Sigmoid colon (tissue), 7 donors: ENCODE data around the gene KIF6. TPM values are rescaled to one million over a fixed set of nuclear protein-coding genes. Genes with fewer than 3 reads are reported as not detected.
A peak's percentile ranks its signal among the peaks of the same experiment; 100 is the strongest.
"Not testable (repeated sequence)": the region's sequence is repeated elsewhere in the genome, so short reads cannot be mapped to it uniquely, and the experiment has no call there.

Source experiments
- DNase-seq: peaks from one replicate; pipeline ENCODE4 v3.0.0-alpha.2; 2019
- H3K27ac ChIP-seq, 4 donors: fragments of 200-600 bp; sonication (generic); one replicate each; pipeline ENCODE4 v1.5.1; 2016 to 2019; ENCODE audit warnings: mild to moderate bottlenecking in 1 of 4
- H3K27me3 ChIP-seq, 3 donors: fragments of 200-600 bp; sonication (generic); one replicate each; pipeline ENCODE4 v1.5.1; 2019; ENCODE audit warnings: mild to moderate bottlenecking in 1 of 3
- H3K36me3 ChIP-seq, 4 donors: fragments of 200-600 bp; sonication (generic); one replicate each; pipeline ENCODE4 v1.5.1; 2016 to 2019
- H3K4me1 ChIP-seq, 4 donors: fragments of 200-600 bp; sonication (generic); one replicate each; pipeline ENCODE4 v1.5.1; 2017 to 2019
- H3K4me3 ChIP-seq, 4 donors: fragments of 200-600 bp; sonication (generic); one replicate each; pipeline ENCODE4 v1.5.1; 2017 to 2019; ENCODE audit warnings: mild to moderate bottlenecking in 2 of 4, moderate library complexity in 1 of 4
- H3K9me3 ChIP-seq, 4 donors: fragments of 200-600 bp in 3 of 4; sonication (generic) in 3 of 4; one replicate each; pipeline versions ENCODE4 v1.5.1 to v1.6.1; 2013 to 2019
- EP300 ChIP-seq, 4 donors: sonication (generic); formaldehyde crosslinking; IDR thresholded peaks; one replicate each; pipeline ENCODE4 v1.6.1; 2017; ENCODE audit warnings: antibody characterized with exemption in 4 of 4
- POLR2A ChIP-seq, 2 donors: fragments of 450-650 bp; IDR thresholded peaks; one replicate each; pipeline ENCODE4 v1.6.1; 2016; ENCODE audit warnings: antibody characterized with exemption in 2 of 2, mild to moderate bottlenecking in 2 of 2, moderate library complexity in 2 of 2
- POLR2AphosphoS5 ChIP-seq, 4 donors: sonication (generic); formaldehyde crosslinking; IDR thresholded peaks; one replicate each; pipeline ENCODE4 v1.6.1; 2017; ENCODE audit warnings: antibody characterized with exemption in 4 of 4
- WGBS, 2 donors: extraction: QIAGEN DNeasy Blood & Tissue Kit; methylation state at CpG; one replicate each; pipeline ENCODE4 v1.1.7; 2013; 5-methylcytosine and 5-hydroxymethylcytosine counted together
- intact Hi-C: fragments of 100-400 bp; cut with DNase I; formaldehyde crosslinking; loops from one replicate; pipeline ENCODE4 v1.15.1; 2023
- polyA plus RNA-seq, 3 donors: library from polyadenylated mRNA; stranded (reverse); fragments of 200-250 nt; gene quantifications; one replicate each; pipeline ENCODE4 v1.2.3, GENCODE V29; 2013
- total RNA-seq, 4 donors: library from RNA; depleted of rRNA; stranded (reverse); fragments of >200 nt; gene quantifications; one replicate each; pipeline ENCODE4 v1.1.0, GENCODE V29; 2016
- TF ChIP-seq, protein P1 (sequence below), 4 experiments: fragments of 450-650 bp in 3 of 4; fragments of 200-600 bp in 1 of 4; IDR thresholded peaks; one replicate each; pipeline ENCODE4 v1.5.1; 2016 to 2019; ENCODE audit warnings: antibody characterized with exemption in 4 of 4, mild to moderate bottlenecking in 3 of 4, moderate library complexity in 2 of 4
- donor health status: healthy with polysubstance abuse.
- donor health status: Bipolar disorder and iron deficiency.
- donor health status: healthy.

KIF6 gene
- total and polyA plus RNA-seq, 7 donors = under 0.01 to 0.99 (median 0.36) TPM; not detected in 2

DNA sequence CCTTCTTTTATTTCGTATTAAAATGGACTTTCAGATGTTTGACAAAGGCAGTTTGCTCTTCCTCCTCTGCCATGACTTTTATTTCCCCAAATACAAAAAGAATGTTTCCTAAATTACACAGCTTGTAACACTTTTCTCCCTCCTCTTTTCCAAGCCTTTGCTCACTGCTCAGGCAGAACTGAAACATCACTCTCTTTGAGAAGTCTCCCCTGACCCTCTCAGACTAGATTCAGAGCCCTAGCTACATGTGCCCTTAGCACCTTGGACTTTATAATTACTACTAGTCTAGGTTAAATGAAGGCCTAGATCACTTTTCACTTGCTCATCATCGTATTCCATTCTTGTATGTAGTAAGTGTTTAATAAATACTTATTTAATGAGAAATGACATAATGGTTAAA, 8.5 kb upstream of the KIF6 start:
- Histone ChIP-seq H3K9me3 (no peaks in the 10 kb centered on the region), H3K27me3 (no peaks in the 10 kb centered on the region), H3K27ac (no peak overlapping the region), H3K4me3 (no peak overlapping the region), H3K4me1 (no peaks in the 10 kb centered on the region), H3K36me3 (no peaks in the 10 kb centered on the region)
- intact Hi-C loops = no loop called here
- DNase-seq = no peak
- 59 to 68% methylated on average over 2 of the region's 2 CpGs for WGBS, 2 donors
- TF ChIP-seq POLR2A (IDR thresholded peaks at IDR 0.05) = no peak
- no peak for TF ChIP-seq POLR2AphosphoS5 (IDR thresholded peaks at IDR 0.05)
- TF ChIP-seq EP300 (IDR thresholded peaks at IDR 0.05) = no peak
- TF ChIP-seq, protein P1, sequence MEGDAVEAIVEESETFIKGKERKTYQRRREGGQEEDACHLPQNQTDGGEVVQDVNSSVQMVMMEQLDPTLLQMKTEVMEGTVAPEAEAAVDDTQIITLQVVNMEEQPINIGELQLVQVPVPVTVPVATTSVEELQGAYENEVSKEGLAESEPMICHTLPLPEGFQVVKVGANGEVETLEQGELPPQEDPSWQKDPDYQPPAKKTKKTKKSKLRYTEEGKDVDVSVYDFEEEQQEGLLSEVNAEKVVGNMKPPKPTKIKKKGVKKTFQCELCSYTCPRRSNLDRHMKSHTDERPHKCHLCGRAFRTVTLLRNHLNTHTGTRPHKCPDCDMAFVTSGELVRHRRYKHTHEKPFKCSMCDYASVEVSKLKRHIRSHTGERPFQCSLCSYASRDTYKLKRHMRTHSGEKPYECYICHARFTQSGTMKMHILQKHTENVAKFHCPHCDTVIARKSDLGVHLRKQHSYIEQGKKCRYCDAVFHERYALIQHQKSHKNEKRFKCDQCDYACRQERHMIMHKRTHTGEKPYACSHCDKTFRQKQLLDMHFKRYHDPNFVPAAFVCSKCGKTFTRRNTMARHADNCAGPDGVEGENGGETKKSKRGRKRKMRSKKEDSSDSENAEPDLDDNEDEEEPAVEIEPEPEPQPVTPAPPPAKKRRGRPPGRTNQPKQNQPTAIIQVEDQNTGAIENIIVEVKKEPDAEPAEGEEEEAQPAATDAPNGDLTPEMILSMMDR (IDR thresholded peaks at IDR 0.05) = no peak

- H3K27ac ChIP-seq = no peak overlapping the region
- no peaks in the 10 kb centered on the region for H3K4me1 ChIP-seq
- no peaks in the 10 kb centered on the region for H3K27me3 ChIP-seq
- TF ChIP-seq POLR2A (IDR thresholded peaks at IDR 0.05) (no peak), POLR2AphosphoS5 (IDR thresholded peaks at IDR 0.05) (no peak), EP300 (IDR thresholded peaks at IDR 0.05) (no peak)
- TF ChIP-seq, protein P1 (IDR thresholded peaks at IDR 0.05) = no peak
- H3K9me3 ChIP-seq = no peaks in the 10 kb centered on the region
- H3K36me3 ChIP-seq = no peaks in the 10 kb centered on the region
- intact Hi-C loops = no loop called here
- 73 to 84% methylated on average over 6 of the region's 6 CpGs for WGBS, 2 donors
- no peak overlapping the region for H3K4me3 ChIP-seq
- no peak for DNase-seq
Observed at GRCh38 chr6:39731565-39731964, 6.4 kb upstream of the KIF6 start.

GRCh38 chr6:39729945-39730344, 4.7 kb upstream of the KIF6 start:
- H3K36me3 ChIP-seq = no peaks in the 10 kb centered on the region
- H3K27me3 ChIP-seq = no peaks in the 10 kb centered on the region
- H3K9me3 ChIP-seq = no peaks in the 10 kb centered on the region
- DNase-seq = no peak
- no peak overlapping the region for H3K4me3 ChIP-seq
- TF ChIP-seq, protein P1 (IDR thresholded peaks at IDR 0.05) = no peak
- TF ChIP-seq POLR2A (IDR thresholded peaks at IDR 0.05) (no peak), POLR2AphosphoS5 (IDR thresholded peaks at IDR 0.05) (no peak), EP300 (IDR thresholded peaks at IDR 0.05) (no peak)
- intact Hi-C loops = loop anchor here (10.0 kb wide), 1 partner anchor 615 kb away; the partner anchor contains the start of gene SAYSD1
- H3K4me1 ChIP-seq = peaks cover 0 to 6% (median 3%) of the 10 kb centered on the region in 4 donors
- H3K27ac ChIP-seq = no peak overlapping the region

GRCh38 chr6:39725632-39725997, 407 bp upstream of the KIF6 start:
- H3K27ac ChIP-seq = peak overlapping the region; percentile 55 to 74 (median 69)
- no peaks in the 10 kb centered on the region for H3K36me3 ChIP-seq
- TF ChIP-seq POLR2A (IDR thresholded peaks at IDR 0.05) (no peak), POLR2AphosphoS5 (IDR thresholded peaks at IDR 0.05) (no peak), EP300 (IDR thresholded peaks at IDR 0.05) (no peak)
- TF ChIP-seq, protein P1 (IDR thresholded peaks at IDR 0.05) = no peak
- no peaks in the 10 kb centered on the region for H3K27me3 ChIP-seq
- intact Hi-C loops = loop anchor here (2.0 to 10.0 kb wide), 2 partner anchors 67 to 611 kb away; partner anchors contain the start of genes DAAM2 and SAYSD1
- H3K9me3 ChIP-seq = no peaks in the 10 kb centered on the region
- no peak for DNase-seq
- 49 to 66% methylated on average over 14 of the region's 14 CpGs for WGBS, 2 donors
- H3K4me1 ChIP-seq = peaks cover 0 to 10% (median 5%) of the 10 kb centered on the region in 4 donors
- H3K4me3 ChIP-seq = peak overlapping the region; percentile 61 to 94 (median 78)

- not testable (repeated sequence) for H3K27me3 ChIP-seq, H3K27ac ChIP-seq, H3K36me3 ChIP-seq, DNase-seq, H3K9me3 ChIP-seq, H3K4me3 ChIP-seq
- intact Hi-C loops = loop anchor here (10.0 kb wide), 1 partner anchor 609 kb away; the partner anchor contains the start of gene SAYSD1
- 93% methylated on average over 4 of the region's 4 CpGs for WGBS, 2 donors
- H3K4me1 ChIP-seq = peaks cover 0 to 10% (median 5%) of the 10 kb centered on the region in 4 donors
Observed at GRCh38 chr6:39723350-39723749, 1.9 kb downstream of the KIF6 start.
